ENCODE data around the gene ALAD. TPM values are rescaled to one million over a fixed set of nuclear protein-coding genes. Genes with fewer than 3 reads are reported as not detected.
"Not testable (repeated sequence)": the region's sequence is repeated elsewhere in the genome, so short reads cannot be mapped to it uniquely, and the experiment has no call there.

ALAD gene
- total RNA-seq, 4 donors from 2014 or later = 23.5 to 50.0 (median 31.8) TPM

GRCh38 chr9:113386571-113387393 is 14.3 kb downstream of the ALAD start:
- no peak overlapping the region for H3K4me3 ChIP-seq (replicated peaks in 1 of 3)
- no peaks in the 10 kb centered on the region for H3K9me3 ChIP-seq
- no peak overlapping the region for H3K27ac ChIP-seq
- H3K36me3 ChIP-seq = peaks cover 35 to 40% of the 10 kb centered on the region in 2 donors
- no peak for DNase-seq
- TF ChIP-seq CTCF (IDR thresholded peaks at IDR 0.05) (no peak), POLR2A (IDR thresholded peaks at IDR 0.05) (no peak)
- intact Hi-C loops (cut with DNase I) = no loop called here
- peaks cover 6 to 7% of the 10 kb centered on the region in 2 donors for H3K4me1 ChIP-seq
- WGBS, 2 donors = 92 to 94% methylated on average over 4 of the region's 4 CpGs
- H3K27me3 ChIP-seq = no peaks in the 10 kb centered on the region

- peaks cover 20 to 23% of the 10 kb centered on the region in 2 donors for H3K4me1 ChIP-seq
- 36 to 51% methylated on average over 8 of the region's 8 CpGs for WGBS, 2 donors
- TF ChIP-seq CTCF (IDR thresholded peaks at IDR 0.05) (no peak), POLR2A (IDR thresholded peaks at IDR 0.05) (peak in 1 of 2 donors; percentile 12)
- peak; percentile 87 to 88 for DNase-seq
- H3K36me3 ChIP-seq = no peaks in the 10 kb centered on the region
- intact Hi-C loops (cut with DNase I) = no loop called here
- no peaks in the 10 kb centered on the region for H3K9me3 ChIP-seq
- H3K4me3 ChIP-seq (replicated peaks in 1 of 3) = no peak overlapping the region
- peak overlapping the region; percentile 82 to 93 (median 85) for H3K27ac ChIP-seq
- no peaks in the 10 kb centered on the region for H3K27me3 ChIP-seq
Observed at GRCh38 chr9:113381909-113382411, 19.1 kb downstream of the ALAD start.

- H3K9me3 ChIP-seq; H3K4me3 ChIP-seq (replicated peaks in 1 of 3); intact Hi-C loops (cut with DNase I); H3K27me3 ChIP-seq; H3K36me3 ChIP-seq; DNase-seq: not testable (repeated sequence)
- H3K27ac ChIP-seq = peak overlapping the region; percentile 82 to 93 (median 85)
- H3K4me1 ChIP-seq = peaks cover 20 to 23% of the 10 kb centered on the region in 2 donors
- 75 to 84% methylated on average over 5 to 7 of the region's 7 CpGs for WGBS, 2 donors
Observed at GRCh38 chr9:113381441-113381840, 19.6 kb downstream of the ALAD start.

GRCh38 chr9:113380869-113381378 is 20.2 kb downstream of the ALAD start:
- H3K4me1 ChIP-seq = peaks cover 20 to 26% of the 10 kb centered on the region in 2 donors
- TF ChIP-seq CTCF (IDR thresholded peaks at IDR 0.05) = no peak
- TF ChIP-seq POLR2A (IDR thresholded peaks at IDR 0.05) = no peak
- no peak overlapping the region for H3K4me3 ChIP-seq (replicated peaks in 1 of 3)
- intact Hi-C loops (cut with DNase I) = no loop called here
- 39 to 50% methylated on average over 1 of the region's 1 CpG for WGBS, 2 donors
- peak overlapping the region; percentile 82 to 93 (median 85) for H3K27ac ChIP-seq
- peak; percentile 27 to 35 for DNase-seq
- no peaks in the 10 kb centered on the region for H3K27me3 ChIP-seq
- no peaks in the 10 kb centered on the region for H3K9me3 ChIP-seq
- H3K36me3 ChIP-seq = no peaks in the 10 kb centered on the region

GRCh38 chr9:113379829-113380210 is 21.3 kb downstream of the ALAD start:
- H3K36me3 ChIP-seq; H3K27me3 ChIP-seq; H3K4me3 ChIP-seq (replicated peaks in 1 of 3); intact Hi-C loops (cut with DNase I); DNase-seq; H3K9me3 ChIP-seq: not testable (repeated sequence)
- peaks cover 24 to 34% of the 10 kb centered on the region in 2 donors for H3K4me1 ChIP-seq
- peak overlapping the region in 2 of 3 donors; percentile 85 to 93 for H3K27ac ChIP-seq
- 84 to 92% methylated on average over 2 of the region's 2 CpGs for WGBS, 2 donors

GRCh38 chr9:113379094-113379828 is 21.8 kb downstream of the ALAD start:
- H3K27me3 ChIP-seq; H3K9me3 ChIP-seq; DNase-seq; H3K4me3 ChIP-seq (replicated peaks in 1 of 3); H3K36me3 ChIP-seq; H3K27ac ChIP-seq; intact Hi-C loops (cut with DNase I): not testable (repeated sequence)
- peaks cover 24 to 34% of the 10 kb centered on the region in 2 donors for H3K4me1 ChIP-seq
- WGBS, 2 donors = 75 to 80% methylated on average over 23 to 24 of the region's 24 CpGs
